GM23338 (cell line): ENCODE measurements around the gene CFLAR. TPM values are rescaled to one million over a fixed set of nuclear protein-coding genes. Genes with fewer than 3 reads are reported as not detected.

ENCODE experiments used
- ATAC-seq: fragments of 200-7000 bp; cut with Tn5 transposase; 3 replicates; pipeline ENCODE4 v1.9.1; 2020
- DNase-seq: peaks from one replicate; pipeline ENCODE4 v3.0.0-alpha.2; 2015; ENCODE audit warnings: low spot score
- H2AFZ ChIP-seq: fragments of 200-600 bp; sonication (generic); 2 replicates; pipeline ENCODE4 v1.8.0; 2016; ENCODE audit warnings: antibody characterized with exemption, mild to moderate bottlenecking, moderate library complexity
- H3F3A ChIP-seq: fragments of 200-600 bp; sonication (generic); replicated peaks from 2 replicates; pipeline ENCODE4 v1.8.0; 2017; ENCODE audit warnings: antibody characterized with exemption, mixed run types, low read depth
- H3K27ac ChIP-seq: fragments of 200-600 bp; sonication (generic); 2 replicates; pipeline ENCODE4 v1.6.1; 2016; ENCODE audit warnings: low read depth
- H3K27me3 ChIP-seq: fragments of 200-600 bp; sonication (generic); 2 replicates; pipeline ENCODE4 v1.8.0; 2016; ENCODE audit warnings: mild to moderate bottlenecking, mixed run types, moderate library complexity; ENCODE audit not compliant: insufficient read depth
- H3K36me3 ChIP-seq: fragments of 200-600 bp; sonication (generic); 2 replicates; pipeline ENCODE4 v1.8.0; 2016; ENCODE audit warnings: mild to moderate bottlenecking; ENCODE audit not compliant: insufficient read depth
- H3K4me1 ChIP-seq: fragments of 200-600 bp; sonication (generic); 2 replicates; pipeline ENCODE4 v1.8.0; 2016; ENCODE audit warnings: mild to moderate bottlenecking, moderate library complexity; ENCODE audit not compliant: insufficient read depth
- H3K4me2 ChIP-seq: fragments of 200-600 bp; sonication (generic); 2 replicates; pipeline ENCODE4 v1.7.1; 2017; ENCODE audit warnings: mixed run types
- H3K4me3 ChIP-seq: fragments of 200-600 bp; sonication (generic); 2 replicates; pipeline ENCODE4 v1.6.1; 2016; ENCODE audit warnings: mixed run types
- H3K79me2 ChIP-seq: fragments of 200-600 bp; sonication (generic); replicated peaks from 2 replicates; pipeline ENCODE4 v1.8.0; 2017; ENCODE audit warnings: mild to moderate bottlenecking; ENCODE audit not compliant: insufficient read depth
- H3K9me2 ChIP-seq: fragments of 200-600 bp; sonication (generic); 2 replicates; pipeline ENCODE4 v1.8.0; 2017; ENCODE audit not compliant: insufficient read depth
- H4K20me1 ChIP-seq: fragments of 200-600 bp; sonication (generic); replicated peaks from 2 replicates; pipeline ENCODE4 v1.8.0; 2017; ENCODE audit warnings: mild to moderate bottlenecking; ENCODE audit not compliant: insufficient read depth
- H3K27ac Mint-ChIP-seq: 2 replicates; pipeline ENCODE4 v1.8.0; 2020; ENCODE audit warnings: inconsistent platforms, mild to moderate bottlenecking, moderate library complexity, mixed read lengths
- H3K27me3 Mint-ChIP-seq: 3 replicates; pipeline ENCODE4 v1.8.0; 2022; ENCODE audit warnings: low read depth, mild to moderate bottlenecking, moderate library complexity, mixed read lengths, inconsistent platforms; ENCODE audit not compliant: insufficient read depth, poor library complexity
- H3K36me3 Mint-ChIP-seq: 3 replicates; pipeline ENCODE4 v1.8.0; 2021; ENCODE audit warnings: low read depth, mild to moderate bottlenecking, inconsistent platforms, moderate library complexity, mixed read lengths
- H3K4me1 Mint-ChIP-seq: 3 replicates; pipeline ENCODE4 v1.8.0; 2020; ENCODE audit warnings: mild to moderate bottlenecking, inconsistent platforms, mixed read lengths
- H3K4me3 Mint-ChIP-seq: 3 replicates; pipeline ENCODE4 v1.8.0; 2021; ENCODE audit warnings: moderate library complexity, mild to moderate bottlenecking, inconsistent platforms, mixed read lengths
- H3K9me3 Mint-ChIP-seq: 3 replicates; pipeline ENCODE4 v1.8.0; 2020; ENCODE audit warnings: moderate library complexity, mild to moderate bottlenecking, inconsistent platforms, mixed read lengths
- CREB1 ChIP-seq: fragments of 250-450 bp; sonication (Bioruptor Pico); IDR thresholded peaks from 2 replicates; pipeline ENCODE4 v1.5.0; 2020; ENCODE audit warnings: low read depth, mild to moderate bottlenecking, moderate library complexity
- ETS1 ChIP-seq: IDR thresholded peaks from 2 replicates; pipeline ENCODE4 v1.6.1; 2016; ENCODE audit warnings: antibody characterized with exemption
- EZH2 ChIP-seq: fragments of 200-600 bp; sonication (generic); IDR thresholded peaks from one replicate; pipeline ENCODE4 v1.8.0; 2017; ENCODE audit warnings: antibody characterized with exemption, mild to moderate bottlenecking, low read depth; ENCODE audit not compliant: unreplicated experiment
- EZH2phosphoT487 ChIP-seq: fragments of 200-600 bp; sonication (generic); IDR thresholded peaks from one replicate; pipeline ENCODE4 v1.8.1; 2018; ENCODE audit warnings: antibody characterized with exemption; ENCODE audit not compliant: unreplicated experiment
- JUNB ChIP-seq: IDR thresholded peaks from one replicate; pipeline ENCODE4 v1.6.1; 2016; ENCODE audit warnings: antibody characterized with exemption; ENCODE audit not compliant: unreplicated experiment
- NANOG ChIP-seq: IDR thresholded peaks from 2 replicates; pipeline ENCODE4 v1.6.1; 2016; ENCODE audit warnings: antibody characterized with exemption, borderline replicate concordance
- POLR2AphosphoS5 ChIP-seq: IDR thresholded peaks from 2 replicates; pipeline ENCODE4 v1.6.1; 2016; ENCODE audit warnings: antibody characterized with exemption, low read depth
- REST ChIP-seq: IDR thresholded peaks from one replicate; pipeline ENCODE4 v1.6.1; 2018; ENCODE audit warnings: antibody characterized with exemption; ENCODE audit not compliant: unreplicated experiment
- STAT1 ChIP-seq: IDR thresholded peaks from one replicate; pipeline ENCODE4 v1.6.1; 2016; ENCODE audit warnings: antibody characterized with exemption; ENCODE audit not compliant: unreplicated experiment
- ZNF331 ChIP-seq: fragments of 250-450 bp; sonication (Bioruptor Pico); IDR thresholded peaks from 2 replicates; pipeline ENCODE4 v1.5.0; 2020; ENCODE audit warnings: low read depth, mild to moderate bottlenecking, moderate library complexity
- polyA plus RNA-seq: library from polyadenylated mRNA; unstranded; fragments of >200 nt; fragmentation: Nextera tagmentation; extraction: Ambion mirVana; gene quantifications from 2 replicates; pipeline ENCODE4 v1.2.1, GENCODE V29; 2016
- total RNA-seq: library from RNA; depleted of rRNA; stranded (reverse); fragments of >200 nt; shearing (Covaris generic); gene quantifications from 2 replicates; pipeline ENCODE4 v1.2.3, GENCODE V29; 2014
- TF ChIP-seq, protein P1 (sequence below): fragments of 250-450 bp; sonication (Bioruptor Pico); IDR thresholded peaks from 2 replicates; pipeline ENCODE4 v1.5.0; 2020; ENCODE audit warnings: mild to moderate bottlenecking, moderate library complexity

Gene CFLAR
- total and polyA plus RNA-seq, 2 experiments from 2014 or later, result 10.1 to 15.1 TPM

DNA sequence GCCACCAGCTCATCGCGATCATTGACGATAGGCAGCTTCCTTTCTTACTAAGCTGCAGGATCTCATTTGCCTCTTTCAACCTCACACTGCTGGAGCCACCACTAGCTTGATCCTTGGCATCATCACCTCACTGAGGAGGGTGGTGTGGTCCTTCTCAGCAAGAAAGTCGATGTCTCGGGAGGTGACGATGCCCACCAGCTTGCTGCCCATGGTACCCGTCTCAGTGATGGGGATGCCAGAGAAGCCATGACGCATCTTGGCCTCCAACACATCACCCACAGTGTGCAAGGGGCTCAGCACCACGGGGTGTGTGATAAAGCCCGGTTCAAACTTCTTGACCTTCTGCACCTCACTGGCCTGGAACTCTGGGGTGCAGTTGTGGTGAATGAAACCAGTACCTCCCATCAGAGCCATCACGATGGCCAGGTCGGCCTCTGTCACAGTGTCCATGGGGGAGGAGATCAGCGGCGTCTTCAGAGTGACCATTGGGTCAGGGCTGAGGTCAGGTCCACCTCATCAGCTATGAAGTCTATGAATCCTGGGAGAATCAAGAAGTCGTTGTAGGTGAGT, 22.5 kb downstream of the CFLAR start:
- Histone ChIP-seq H4K20me1 (no peaks in the 10 kb centered on the region), H3F3A (no peaks in the 10 kb centered on the region), H3K4me3 (no peak overlapping the region), H3K9me2 (no peaks in the 10 kb centered on the region; the same call in 1 of the 2 replicates), H3K36me3 (no peaks in the 10 kb centered on the region; the same call in 1 of the 2 replicates), H3K4me2 (no peak overlapping the region), H3K27me3 (no peaks in the 10 kb centered on the region), H3K27ac (peak overlapping the region; percentile 85; the same call in 1 of the 2 replicates), H2AFZ (no peak overlapping the region), H3K4me1 (peaks cover 10% of the 10 kb centered on the region), H3K79me2 (no peaks in the 10 kb centered on the region)
- peaks cover 4% of the 10 kb centered on the region for H3K27me3 Mint-ChIP-seq
- DNase-seq, result no peak
- ATAC-seq, result no peak
- no peak overlapping the region for H3K4me3 Mint-ChIP-seq
- H3K9me3 Mint-ChIP-seq, result no peaks in the 10 kb centered on the region
- H3K4me1 Mint-ChIP-seq, result peaks cover 12% of the 10 kb centered on the region
- H3K36me3 Mint-ChIP-seq, result peaks cover 18% of the 10 kb centered on the region; the same call in 2 of the 3 replicates
- no peak overlapping the region for H3K27ac Mint-ChIP-seq
- TF ChIP-seq ZNF331, result no peak
- no peak for TF ChIP-seq STAT1
- TF ChIP-seq NANOG, result no peak
- no peak for TF ChIP-seq EZH2
- no peak for TF ChIP-seq ETS1
- TF ChIP-seq JUNB, result no peak
- no peak for TF ChIP-seq REST
- TF ChIP-seq POLR2AphosphoS5, result no peak
- no peak for TF ChIP-seq CREB1 (CRISPR knock-in tag)
- no peak for TF ChIP-seq EZH2phosphoT487
- TF ChIP-seq, protein P1, sequence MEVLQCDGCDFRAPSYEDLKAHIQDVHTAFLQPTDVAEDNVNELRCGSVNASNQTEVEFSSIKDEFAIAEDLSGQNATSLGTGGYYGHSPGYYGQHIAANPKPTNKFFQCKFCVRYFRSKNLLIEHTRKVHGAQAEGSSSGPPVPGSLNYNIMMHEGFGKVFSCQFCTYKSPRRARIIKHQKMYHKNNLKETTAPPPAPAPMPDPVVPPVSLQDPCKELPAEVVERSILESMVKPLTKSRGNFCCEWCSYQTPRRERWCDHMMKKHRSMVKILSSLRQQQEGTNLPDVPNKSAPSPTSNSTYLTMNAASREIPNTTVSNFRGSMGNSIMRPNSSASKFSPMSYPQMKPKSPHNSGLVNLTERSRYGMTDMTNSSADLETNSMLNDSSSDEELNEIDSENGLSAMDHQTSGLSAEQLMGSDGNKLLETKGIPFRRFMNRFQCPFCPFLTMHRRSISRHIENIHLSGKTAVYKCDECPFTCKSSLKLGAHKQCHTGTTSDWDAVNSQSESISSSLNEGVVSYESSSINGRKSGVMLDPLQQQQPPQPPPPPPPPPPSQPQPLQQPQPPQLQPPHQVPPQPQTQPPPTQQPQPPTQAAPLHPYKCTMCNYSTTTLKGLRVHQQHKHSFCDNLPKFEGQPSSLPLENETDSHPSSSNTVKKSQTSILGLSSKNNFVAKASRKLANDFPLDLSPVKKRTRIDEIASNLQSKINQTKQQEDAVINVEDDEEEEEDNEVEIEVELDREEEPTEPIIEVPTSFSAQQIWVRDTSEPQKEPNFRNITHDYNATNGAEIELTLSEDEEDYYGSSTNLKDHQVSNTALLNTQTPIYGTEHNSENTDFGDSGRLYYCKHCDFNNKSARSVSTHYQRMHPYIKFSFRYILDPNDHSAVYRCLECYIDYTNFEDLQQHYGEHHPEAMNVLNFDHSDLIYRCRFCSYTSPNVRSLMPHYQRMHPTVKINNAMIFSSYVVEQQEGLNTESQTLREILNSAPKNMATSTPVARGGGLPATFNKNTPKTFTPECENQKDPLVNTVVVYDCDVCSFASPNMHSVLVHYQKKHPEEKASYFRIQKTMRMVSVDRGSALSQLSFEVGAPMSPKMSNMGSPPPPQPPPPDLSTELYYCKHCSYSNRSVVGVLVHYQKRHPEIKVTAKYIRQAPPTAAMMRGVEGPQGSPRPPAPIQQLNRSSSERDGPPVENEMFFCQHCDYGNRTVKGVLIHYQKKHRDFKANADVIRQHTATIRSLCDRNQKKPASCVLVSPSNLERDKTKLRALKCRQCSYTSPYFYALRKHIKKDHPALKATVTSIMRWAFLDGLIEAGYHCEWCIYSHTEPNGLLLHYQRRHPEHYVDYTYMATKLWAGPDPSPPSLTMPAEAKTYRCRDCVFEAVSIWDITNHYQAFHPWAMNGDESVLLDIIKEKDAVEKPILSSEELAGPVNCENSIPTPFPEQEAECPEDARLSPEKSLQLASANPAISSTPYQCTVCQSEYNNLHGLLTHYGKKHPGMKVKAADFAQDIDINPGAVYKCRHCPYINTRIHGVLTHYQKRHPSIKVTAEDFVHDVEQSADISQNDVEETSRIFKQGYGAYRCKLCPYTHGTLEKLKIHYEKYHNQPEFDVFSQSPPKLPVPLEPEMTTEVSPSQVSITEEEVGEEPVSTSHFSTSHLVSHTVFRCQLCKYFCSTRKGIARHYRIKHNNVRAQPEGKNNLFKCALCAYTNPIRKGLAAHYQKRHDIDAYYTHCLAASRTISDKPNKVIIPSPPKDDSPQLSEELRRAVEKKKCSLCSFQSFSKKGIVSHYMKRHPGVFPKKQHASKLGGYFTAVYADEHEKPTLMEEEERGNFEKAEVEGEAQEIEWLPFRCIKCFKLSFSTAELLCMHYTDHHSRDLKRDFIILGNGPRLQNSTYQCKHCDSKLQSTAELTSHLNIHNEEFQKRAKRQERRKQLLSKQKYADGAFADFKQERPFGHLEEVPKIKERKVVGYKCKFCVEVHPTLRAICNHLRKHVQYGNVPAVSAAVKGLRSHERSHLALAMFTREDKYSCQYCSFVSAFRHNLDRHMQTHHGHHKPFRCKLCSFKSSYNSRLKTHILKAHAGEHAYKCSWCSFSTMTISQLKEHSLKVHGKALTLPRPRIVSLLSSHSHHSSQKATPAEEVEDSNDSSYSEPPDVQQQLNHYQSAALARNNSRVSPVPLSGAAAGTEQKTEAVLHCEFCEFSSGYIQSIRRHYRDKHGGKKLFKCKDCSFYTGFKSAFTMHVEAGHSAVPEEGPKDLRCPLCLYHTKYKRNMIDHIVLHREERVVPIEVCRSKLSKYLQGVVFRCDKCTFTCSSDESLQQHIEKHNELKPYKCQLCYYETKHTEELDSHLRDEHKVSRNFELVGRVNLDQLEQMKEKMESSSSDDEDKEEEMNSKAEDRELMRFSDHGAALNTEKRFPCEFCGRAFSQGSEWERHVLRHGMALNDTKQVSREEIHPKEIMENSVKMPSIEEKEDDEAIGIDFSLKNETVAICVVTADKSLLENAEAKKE (CRISPR knock-in tag), result no peak
